Measurements from ENCODE around the gene EPB41L4A. TPM values are rescaled to one million over a fixed set of nuclear protein-coding genes. Genes with fewer than 3 reads are reported as not detected.

The EPB41L4A gene
- total RNA-seq, 4 donors from 2014 or later = 8.3 to 33.8 (median 21.6) TPM

- DNase-seq (ENCODE audit: extremely low spot score) = no peak
- H3K36me3 ChIP-seq = no peaks in the 10 kb centered on the region
- intact Hi-C loops (cut with DNase I) = no loop called here
- H3K27me3 ChIP-seq = no peaks in the 10 kb centered on the region
- H3K4me3 ChIP-seq = no peak overlapping the region
- 48% methylated on average over 3 of the region's 3 CpGs for WGBS
- no peaks in the 10 kb centered on the region for H3K9me3 ChIP-seq
- H3K4me1 ChIP-seq = peaks cover 0 to 14% (median 0%) of the 10 kb centered on the region in 4 donors
- H3K27ac ChIP-seq (replicated peaks in 1 of 4) = no peak overlapping the region
- TF ChIP-seq EP300 (IDR thresholded peaks at IDR 0.05) (no peak), CTCF (IDR thresholded peaks at IDR 0.05) (no peak), POLR2AphosphoS5 (IDR thresholded peaks at IDR 0.05) (no peak), POLR2A (IDR thresholded peaks at IDR 0.05; ENCODE audit: low read depth) (no peak)
Observed at GRCh38 chr5:112346411-112347044, 72.5 kb downstream of the EPB41L4A start.

GRCh38 chr5:112344540-112344939 is 74.5 kb downstream of the EPB41L4A start:
- no peaks in the 10 kb centered on the region for H3K36me3 ChIP-seq
- H3K27ac ChIP-seq (replicated peaks in 1 of 4) = no peak overlapping the region
- H3K4me1 ChIP-seq = peaks cover 0 to 20% (median 3%) of the 10 kb centered on the region in 4 donors
- H3K4me3 ChIP-seq = no peak overlapping the region
- no peaks in the 10 kb centered on the region for H3K9me3 ChIP-seq
- 90% methylated on average over 3 of the region's 3 CpGs for WGBS
- intact Hi-C loops (cut with DNase I) = no loop called here
- H3K27me3 ChIP-seq = no peaks in the 10 kb centered on the region
- DNase-seq (ENCODE audit: extremely low spot score) = no peak
- TF ChIP-seq CTCF (IDR thresholded peaks at IDR 0.05) (no peak), POLR2A (IDR thresholded peaks at IDR 0.05; ENCODE audit: low read depth) (no peak), EP300 (IDR thresholded peaks at IDR 0.05) (no peak), POLR2AphosphoS5 (IDR thresholded peaks at IDR 0.05) (no peak)

- Histone ChIP-seq H3K4me1 (peaks cover 9 to 29% (median 14%) of the 10 kb centered on the region in 4 donors), H3K27ac (replicated peaks in 1 of 4) (no peak overlapping the region), H3K9me3 (no peaks in the 10 kb centered on the region), H3K27me3 (no peaks in the 10 kb centered on the region), H3K4me3 (no peak overlapping the region), H3K36me3 (no peaks in the 10 kb centered on the region)
- 75% methylated on average over 3 of the region's 3 CpGs for WGBS
- intact Hi-C loops (cut with DNase I) = no loop called here
- DNase-seq (ENCODE audit: extremely low spot score) = no peak
- TF ChIP-seq EP300 (IDR thresholded peaks at IDR 0.05) (no peak), POLR2AphosphoS5 (IDR thresholded peaks at IDR 0.05) (no peak), CTCF (IDR thresholded peaks at IDR 0.05) (no peak), POLR2A (IDR thresholded peaks at IDR 0.05; ENCODE audit: low read depth) (no peak)
Observed at GRCh38 chr5:112342389-112342788, 76.7 kb downstream of the EPB41L4A start.

GRCh38 chr5:112339761-112340160 is 79.3 kb downstream of the EPB41L4A start:
- no peak for TF ChIP-seq POLR2AphosphoS5 (IDR thresholded peaks at IDR 0.05)
- TF ChIP-seq EP300 (IDR thresholded peaks at IDR 0.05) = no peak
- no peak for TF ChIP-seq POLR2A (IDR thresholded peaks at IDR 0.05; ENCODE audit: low read depth)
- TF ChIP-seq CTCF (IDR thresholded peaks at IDR 0.05) = no peak
- intact Hi-C loops (cut with DNase I) = no loop called here

More at GRCh38 chr5:112339761-112340160, 79.3 kb downstream of the EPB41L4A start:
- H3K27ac ChIP-seq (replicated peaks in 1 of 4) = no peak overlapping the region
- no peak overlapping the region for H3K4me3 ChIP-seq
- no peaks in the 10 kb centered on the region for H3K36me3 ChIP-seq
- H3K9me3 ChIP-seq = no peaks in the 10 kb centered on the region
- H3K4me1 ChIP-seq = peaks cover 9 to 33% (median 14%) of the 10 kb centered on the region in 4 donors
- WGBS = 89% methylated on average over 8 of the region's 8 CpGs
- no peak for DNase-seq (ENCODE audit: extremely low spot score)
- no peaks in the 10 kb centered on the region for H3K27me3 ChIP-seq
